ENCODE measurements around the gene C1QTNF6. TPM values are rescaled to one million over a fixed set of nuclear protein-coding genes. Genes with fewer than 3 reads are reported as not detected.

C1QTNF6 gene
- total and polyA plus RNA-seq, 4 donors: 3.1 to 4.5 (median 4.0) TPM

DNA sequence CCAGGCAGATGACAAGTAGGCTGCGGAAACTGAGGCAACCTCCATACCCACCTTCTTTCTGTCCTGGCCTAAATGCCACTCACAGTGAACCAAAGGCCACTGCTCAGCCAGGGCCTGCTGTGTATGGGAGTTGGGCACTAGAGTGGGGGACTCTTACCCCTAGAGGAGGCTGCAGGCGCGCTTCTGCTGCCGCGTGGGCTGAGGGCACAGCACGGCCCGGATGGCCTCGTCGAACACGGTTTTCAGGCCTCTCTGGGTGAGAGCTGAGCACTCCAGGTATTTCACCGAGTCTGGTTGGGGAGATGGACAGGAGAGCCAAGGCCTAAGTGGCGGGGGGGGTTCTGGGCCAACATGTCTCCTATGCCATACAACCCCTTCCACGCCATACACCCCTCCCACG is 38.5 kb upstream of the C1QTNF6 start:
- no peak for TF ChIP-seq TAF1 (conservative IDR thresholded peaks at IDR 0.05)
- no peak for TF ChIP-seq YY1 (IDR thresholded peaks at IDR 0.05)
- TF ChIP-seq, protein P1, sequence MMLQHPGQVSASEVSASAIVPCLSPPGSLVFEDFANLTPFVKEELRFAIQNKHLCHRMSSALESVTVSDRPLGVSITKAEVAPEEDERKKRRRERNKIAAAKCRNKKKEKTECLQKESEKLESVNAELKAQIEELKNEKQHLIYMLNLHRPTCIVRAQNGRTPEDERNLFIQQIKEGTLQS (IDR thresholded peaks at IDR 0.05): no peak
- TF ChIP-seq, protein P2, sequence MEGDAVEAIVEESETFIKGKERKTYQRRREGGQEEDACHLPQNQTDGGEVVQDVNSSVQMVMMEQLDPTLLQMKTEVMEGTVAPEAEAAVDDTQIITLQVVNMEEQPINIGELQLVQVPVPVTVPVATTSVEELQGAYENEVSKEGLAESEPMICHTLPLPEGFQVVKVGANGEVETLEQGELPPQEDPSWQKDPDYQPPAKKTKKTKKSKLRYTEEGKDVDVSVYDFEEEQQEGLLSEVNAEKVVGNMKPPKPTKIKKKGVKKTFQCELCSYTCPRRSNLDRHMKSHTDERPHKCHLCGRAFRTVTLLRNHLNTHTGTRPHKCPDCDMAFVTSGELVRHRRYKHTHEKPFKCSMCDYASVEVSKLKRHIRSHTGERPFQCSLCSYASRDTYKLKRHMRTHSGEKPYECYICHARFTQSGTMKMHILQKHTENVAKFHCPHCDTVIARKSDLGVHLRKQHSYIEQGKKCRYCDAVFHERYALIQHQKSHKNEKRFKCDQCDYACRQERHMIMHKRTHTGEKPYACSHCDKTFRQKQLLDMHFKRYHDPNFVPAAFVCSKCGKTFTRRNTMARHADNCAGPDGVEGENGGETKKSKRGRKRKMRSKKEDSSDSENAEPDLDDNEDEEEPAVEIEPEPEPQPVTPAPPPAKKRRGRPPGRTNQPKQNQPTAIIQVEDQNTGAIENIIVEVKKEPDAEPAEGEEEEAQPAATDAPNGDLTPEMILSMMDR (IDR thresholded peaks at IDR 0.05; ENCODE audit: low read depth, low read length, missing input control): no peak
- no peak for TF ChIP-seq RXRA (IDR thresholded peaks at IDR 0.05)
- no peak for TF ChIP-seq GABPA (IDR thresholded peaks at IDR 0.05 in 1 of 2, conservative IDR thresholded peaks at IDR 0.05 in 1 of 2)
- no peak for TF ChIP-seq MAX (IDR thresholded peaks at IDR 0.05)
- TF ChIP-seq FOXA2 (IDR thresholded peaks at IDR 0.05): no peak
- TF ChIP-seq NR2F2 (IDR thresholded peaks at IDR 0.05): no peak
- TF ChIP-seq ZBTB33 (IDR thresholded peaks at IDR 0.05): no peak
- TF ChIP-seq SP1 (IDR thresholded peaks at IDR 0.05): no peak
- TF ChIP-seq FOXA1 (IDR thresholded peaks at IDR 0.05): no peak
- no peak for TF ChIP-seq JUND (IDR thresholded peaks at IDR 0.05)
- no peak for TF ChIP-seq EGR1 (IDR thresholded peaks at IDR 0.05; ENCODE audit: low read depth in 2 of 2)
- TF ChIP-seq RAD21 (IDR thresholded peaks at IDR 0.05): no peak
- Histone ChIP-seq H3K36me3 (ENCODE audit: control insufficient read depth in 4 of 4, insufficient read depth in 3 of 4, low read depth in 1 of 4, low read length in 3 of 4) (no peaks in the 10 kb centered on the region), H3K4me3 (ENCODE audit: low read depth in 1 of 3, low read length in 3 of 3) (no peak overlapping the region), H3K4me1 (ENCODE audit: control insufficient read depth in 4 of 4, insufficient read depth in 4 of 4, low read length in 3 of 4) (peaks cover 0 to 5% (median 0%) of the 10 kb centered on the region in 4 donors), H3K27ac (ENCODE audit: low read depth in 1 of 2, low read length in 2 of 2) (no peak overlapping the region), H3K27me3 (ENCODE audit: control insufficient read depth in 4 of 4, insufficient read depth in 4 of 4, low read length in 3 of 4) (no peaks in the 10 kb centered on the region), H3K9ac (ENCODE audit: low read depth in 1 of 2, low read length in 2 of 2) (no peak overlapping the region), H3K9me3 (ENCODE audit: control insufficient read depth in 4 of 4, low read length in 3 of 4) (no peaks in the 10 kb centered on the region)
- 96% methylated on average over 14 of the region's 14 CpGs for WGBS
- DNase-seq (ENCODE audit: low spot score): no peak

GRCh38 chr22:37226087-37226486 is 38.0 kb upstream of the C1QTNF6 start:
- TF ChIP-seq HNF4G (IDR thresholded peaks at IDR 0.05): no peak
- no peak for TF ChIP-seq REST (IDR thresholded peaks at IDR 0.05)
- no peak for TF ChIP-seq TAF1 (conservative IDR thresholded peaks at IDR 0.05)
- TF ChIP-seq, protein P1 (IDR thresholded peaks at IDR 0.05): no peak
- no peak for TF ChIP-seq NR2F2 (IDR thresholded peaks at IDR 0.05)
- no peak for TF ChIP-seq EGR1 (IDR thresholded peaks at IDR 0.05; ENCODE audit: low read depth in 2 of 2)
- TF ChIP-seq ZBTB33 (IDR thresholded peaks at IDR 0.05): no peak
- no peak for TF ChIP-seq HNF4A (conservative IDR thresholded peaks at IDR 0.05)
- no peak for TF ChIP-seq GABPA (IDR thresholded peaks at IDR 0.05 in 1 of 2, conservative IDR thresholded peaks at IDR 0.05 in 1 of 2)
- no peak for TF ChIP-seq MAX (IDR thresholded peaks at IDR 0.05)
- no peak for TF ChIP-seq FOXA2 (IDR thresholded peaks at IDR 0.05)
- TF ChIP-seq RAD21 (IDR thresholded peaks at IDR 0.05): no peak
- TF ChIP-seq YY1 (IDR thresholded peaks at IDR 0.05): no peak
- TF ChIP-seq SP1 (IDR thresholded peaks at IDR 0.05): no peak
- no peak for TF ChIP-seq FOXA1 (IDR thresholded peaks at IDR 0.05)
- no peak for DNase-seq (ENCODE audit: low spot score)
- H3K9ac ChIP-seq (ENCODE audit: low read depth in 1 of 2, low read length in 2 of 2): no peak overlapping the region
- H3K27ac ChIP-seq (ENCODE audit: low read depth in 1 of 2, low read length in 2 of 2): no peak overlapping the region
- H3K4me3 ChIP-seq (ENCODE audit: low read depth in 1 of 3, low read length in 3 of 3): no peak overlapping the region
- H3K27me3 ChIP-seq (ENCODE audit: control insufficient read depth in 4 of 4, insufficient read depth in 4 of 4, low read length in 3 of 4): no peaks in the 10 kb centered on the region
- H3K36me3 ChIP-seq (ENCODE audit: control insufficient read depth in 4 of 4, insufficient read depth in 3 of 4, low read depth in 1 of 4, low read length in 3 of 4): no peaks in the 10 kb centered on the region
- WGBS: 90% methylated on average over 4 of the region's 4 CpGs
- no peaks in the 10 kb centered on the region for H3K9me3 ChIP-seq (ENCODE audit: control insufficient read depth in 4 of 4, low read length in 3 of 4)
- peaks cover 0 to 5% (median 0%) of the 10 kb centered on the region in 4 donors for H3K4me1 ChIP-seq (ENCODE audit: control insufficient read depth in 4 of 4, insufficient read depth in 4 of 4, low read length in 3 of 4)
